ENCODE measurements around the gene MFF.
"Not testable (repeated sequence)": the region's sequence is repeated elsewhere in the genome, so short reads cannot be mapped to it uniquely, and the experiment has no call there.

MFF gene

DNA sequence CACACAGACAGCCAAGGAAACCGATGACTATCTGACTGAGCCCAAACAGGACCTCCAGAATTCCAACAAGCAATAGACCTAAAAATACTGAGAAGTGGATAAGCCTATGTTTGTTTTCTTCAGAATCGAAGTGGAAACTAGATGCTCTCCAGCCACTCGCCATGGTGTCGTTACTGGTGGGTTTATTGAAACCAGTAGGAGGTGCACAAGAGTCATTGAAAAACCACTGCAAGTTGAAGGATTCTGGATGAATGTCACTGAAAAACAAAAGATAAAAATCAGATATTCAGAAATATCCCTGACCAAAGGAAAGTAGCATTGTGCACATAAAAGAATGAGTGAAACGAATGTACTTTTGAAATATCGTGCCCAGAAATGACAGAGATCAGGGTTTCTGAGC lies 38.7 kb downstream of the MFF start:
- no peak overlapping the region for H3K4me3 ChIP-seq (replicated peaks; ENCODE audit: low read depth, low read length)
- TF ChIP-seq, protein P1, sequence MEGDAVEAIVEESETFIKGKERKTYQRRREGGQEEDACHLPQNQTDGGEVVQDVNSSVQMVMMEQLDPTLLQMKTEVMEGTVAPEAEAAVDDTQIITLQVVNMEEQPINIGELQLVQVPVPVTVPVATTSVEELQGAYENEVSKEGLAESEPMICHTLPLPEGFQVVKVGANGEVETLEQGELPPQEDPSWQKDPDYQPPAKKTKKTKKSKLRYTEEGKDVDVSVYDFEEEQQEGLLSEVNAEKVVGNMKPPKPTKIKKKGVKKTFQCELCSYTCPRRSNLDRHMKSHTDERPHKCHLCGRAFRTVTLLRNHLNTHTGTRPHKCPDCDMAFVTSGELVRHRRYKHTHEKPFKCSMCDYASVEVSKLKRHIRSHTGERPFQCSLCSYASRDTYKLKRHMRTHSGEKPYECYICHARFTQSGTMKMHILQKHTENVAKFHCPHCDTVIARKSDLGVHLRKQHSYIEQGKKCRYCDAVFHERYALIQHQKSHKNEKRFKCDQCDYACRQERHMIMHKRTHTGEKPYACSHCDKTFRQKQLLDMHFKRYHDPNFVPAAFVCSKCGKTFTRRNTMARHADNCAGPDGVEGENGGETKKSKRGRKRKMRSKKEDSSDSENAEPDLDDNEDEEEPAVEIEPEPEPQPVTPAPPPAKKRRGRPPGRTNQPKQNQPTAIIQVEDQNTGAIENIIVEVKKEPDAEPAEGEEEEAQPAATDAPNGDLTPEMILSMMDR (IDR thresholded peaks at IDR 0.05; ENCODE audit: low read depth, low read length, missing control alignments), result peak; percentile 9
- no peak for DNase-seq (ENCODE audit: extremely low read depth, low read depth)

DNA sequence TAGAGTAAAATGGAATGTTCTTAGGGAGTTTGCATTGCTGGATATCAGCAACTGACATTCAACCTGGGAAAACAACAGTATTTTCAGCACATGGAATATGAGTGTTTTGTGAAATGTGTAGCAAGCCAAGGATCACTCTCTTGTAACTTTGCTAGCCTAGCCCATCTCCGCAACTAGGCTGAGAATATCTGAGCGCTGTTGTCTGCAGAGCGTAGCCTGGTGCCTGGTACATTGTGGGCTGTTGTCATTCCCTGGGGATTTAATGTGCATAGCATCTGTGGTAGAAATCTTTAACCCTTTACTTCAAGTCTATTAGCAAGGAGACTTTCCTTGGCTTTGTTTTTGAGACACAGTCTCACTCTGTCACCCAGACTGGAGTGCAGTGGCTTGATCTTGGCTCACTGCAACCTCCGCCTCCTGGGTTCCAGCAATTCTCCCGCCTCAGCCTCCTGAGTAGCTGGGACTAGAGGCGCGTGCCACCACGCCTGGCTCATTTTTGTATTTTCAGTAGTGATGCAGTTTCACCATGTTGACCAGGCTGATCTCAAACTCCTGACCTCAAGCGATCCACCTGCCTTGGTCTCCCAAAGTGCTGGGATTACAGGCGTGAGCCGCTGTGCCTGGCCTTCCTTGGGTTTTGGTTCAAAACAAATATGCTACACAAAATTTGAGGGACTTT lies 39.7 kb downstream of the MFF start:
- H3K4me3 ChIP-seq (replicated peaks; ENCODE audit: low read depth, low read length); DNase-seq (ENCODE audit: extremely low read depth, low read depth): not testable (repeated sequence)

DNA sequence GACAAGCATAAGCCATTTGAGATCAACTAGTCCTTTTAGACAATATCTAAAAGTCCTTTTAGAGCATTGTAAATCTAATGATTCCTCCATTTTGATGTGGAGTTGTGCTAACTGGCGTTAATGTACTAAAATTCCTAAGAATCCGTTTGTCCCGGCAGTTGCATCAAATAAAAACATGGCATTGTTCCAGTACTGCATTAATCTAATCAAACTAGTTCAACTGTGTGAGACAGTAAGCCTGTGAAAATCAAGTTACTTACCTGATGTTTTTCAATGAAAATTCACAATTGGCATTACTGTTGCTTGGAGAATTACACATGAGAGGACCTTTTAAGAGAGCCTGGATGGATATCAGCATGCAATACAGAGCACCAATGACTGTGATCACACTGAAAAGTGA lies 40.8 kb downstream of the MFF start:
- DNase-seq (ENCODE audit: extremely low read depth, low read depth), result no peak
- TF ChIP-seq, protein P1 (IDR thresholded peaks at IDR 0.05; ENCODE audit: low read depth, low read length, missing control alignments), result no peak

DNA sequence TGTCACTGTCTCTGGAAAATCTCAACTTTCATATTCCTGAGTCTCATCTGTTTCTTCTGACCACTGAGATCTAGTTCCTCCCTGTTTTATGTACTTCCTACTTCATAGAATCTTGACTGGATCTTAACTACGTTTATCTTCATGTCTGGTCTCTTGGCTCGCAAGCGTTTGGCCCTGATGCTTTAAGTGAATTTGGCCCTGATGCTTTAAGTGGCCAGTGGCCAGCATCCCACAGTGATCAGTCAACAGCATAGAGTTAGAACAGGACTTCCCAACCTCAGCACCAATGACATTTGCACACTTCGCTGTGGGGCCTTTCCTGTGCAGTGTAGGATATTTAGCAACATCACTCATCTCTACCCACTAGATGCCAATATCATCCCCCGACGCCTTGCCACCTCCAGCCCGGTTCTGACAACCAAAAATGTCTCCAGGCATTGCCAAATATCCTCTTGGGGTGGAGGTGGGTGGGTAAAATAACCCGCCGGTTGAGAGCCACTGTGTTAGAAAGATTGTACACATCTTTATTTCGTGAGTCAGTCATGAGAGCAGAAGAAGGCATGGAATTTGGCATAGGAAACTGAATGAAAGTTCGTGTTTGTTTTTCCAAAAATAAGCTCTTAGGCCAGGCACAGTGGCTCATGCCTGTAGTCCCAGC lies 41.8 kb downstream of the MFF start:
- H3K4me3 ChIP-seq (replicated peaks; ENCODE audit: low read depth, low read length), result no peak overlapping the region
- TF ChIP-seq, protein P1 (IDR thresholded peaks at IDR 0.05; ENCODE audit: low read depth, low read length, missing control alignments), result no peak
- DNase-seq (ENCODE audit: extremely low read depth, low read depth), result no peak

More for the DNA sequence above, 40.8 kb downstream of the MFF start:
- H3K4me3 ChIP-seq (replicated peaks; ENCODE audit: low read depth, low read length), result no peak overlapping the region

DNA sequence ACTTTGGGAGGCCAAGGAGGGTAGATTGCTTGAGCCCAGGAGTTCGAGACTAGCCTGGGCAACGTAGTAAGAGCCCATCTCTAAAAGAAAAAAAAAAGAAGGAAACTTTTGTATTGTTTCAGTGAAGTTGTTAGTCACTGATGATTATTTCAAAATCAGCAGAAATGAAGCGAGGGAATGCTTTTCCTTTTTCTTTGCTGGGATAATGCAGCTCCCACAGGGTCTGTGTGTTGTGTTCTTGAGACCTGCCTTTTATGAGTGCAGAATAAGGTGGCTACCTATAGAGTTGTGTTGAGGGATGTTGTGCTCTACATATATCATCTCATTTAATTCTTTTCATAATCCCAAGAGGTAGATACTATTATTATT lies 42.4 kb downstream of the MFF start:
- no peak for DNase-seq (ENCODE audit: extremely low read depth, low read depth)
- TF ChIP-seq, protein P1 (IDR thresholded peaks at IDR 0.05; ENCODE audit: low read depth, low read length, missing control alignments), result no peak
- H3K4me3 ChIP-seq (replicated peaks; ENCODE audit: low read depth, low read length), result no peak overlapping the region

DNA sequence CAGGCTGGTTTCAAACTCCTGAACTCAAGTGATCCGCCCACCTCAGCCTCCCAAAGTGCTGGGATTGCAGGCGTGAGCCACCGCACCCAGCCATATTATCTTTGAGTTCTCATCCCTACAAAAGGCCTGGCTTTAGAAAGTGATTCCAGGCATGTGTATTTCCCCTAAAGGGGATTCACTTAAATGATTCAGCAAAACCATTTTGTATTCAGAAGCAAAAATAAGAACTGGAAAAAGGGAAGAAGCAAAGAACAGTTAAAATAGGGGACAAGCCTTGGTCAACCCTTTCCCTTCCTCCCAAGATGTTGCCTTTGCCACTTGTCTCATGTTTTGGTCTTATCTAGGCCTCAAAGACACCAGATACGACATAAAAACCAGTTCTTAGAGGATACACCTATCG lies 43.5 kb downstream of the MFF start:
- H3K4me3 ChIP-seq (replicated peaks; ENCODE audit: low read depth, low read length), result no peak overlapping the region
- TF ChIP-seq, protein P1 (IDR thresholded peaks at IDR 0.05; ENCODE audit: low read depth, low read length, missing control alignments), result no peak
- DNase-seq (ENCODE audit: extremely low read depth, low read depth), result no peak

DNA sequence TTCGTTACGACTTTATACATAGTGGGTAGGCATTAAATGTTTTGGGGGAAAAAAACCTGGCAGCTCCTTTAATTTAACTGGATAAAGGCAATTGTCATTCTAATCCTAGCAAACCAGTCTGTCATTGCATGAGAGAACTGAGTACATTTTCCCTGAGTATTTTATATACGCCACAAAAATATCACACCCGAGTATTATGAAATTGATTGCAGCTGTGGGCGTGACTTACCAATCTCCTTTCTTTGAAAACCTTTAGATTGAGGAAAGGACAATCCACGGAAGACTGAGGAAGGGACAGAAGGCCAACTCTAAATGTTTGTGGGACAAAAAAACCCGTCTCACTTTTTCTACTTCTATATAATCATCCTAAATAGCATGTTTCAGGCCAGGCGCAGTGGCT lies 45.0 kb downstream of the MFF start:
- no peak overlapping the region for H3K4me3 ChIP-seq (replicated peaks; ENCODE audit: low read depth, low read length)
- TF ChIP-seq, protein P1 (IDR thresholded peaks at IDR 0.05; ENCODE audit: low read depth, low read length, missing control alignments), result no peak
- DNase-seq (ENCODE audit: extremely low read depth, low read depth), result no peak

All from HFF-Myc (cell line).